Lower leg skin (tissue), 3 donors: ENCODE data around the gene FOXR1.

Experiments
- POLR2A ChIP-seq, 2 donors: fragments of 450-650 bp; IDR thresholded peaks; one replicate each; pipeline ENCODE4 v1.6.1; 2016 to 2017; ENCODE audit warnings: antibody characterized with exemption in 2 of 2, mild to moderate bottlenecking in 1 of 2, moderate library complexity in 1 of 2
- TF ChIP-seq, protein P1 (sequence below), 3 donors: fragments of 450-650 bp; IDR thresholded peaks; one replicate each; pipeline ENCODE4 v1.5.1; 2016; ENCODE audit warnings: antibody characterized with exemption in 3 of 3, mild to moderate bottlenecking in 3 of 3, moderate library complexity in 2 of 3

DNA sequence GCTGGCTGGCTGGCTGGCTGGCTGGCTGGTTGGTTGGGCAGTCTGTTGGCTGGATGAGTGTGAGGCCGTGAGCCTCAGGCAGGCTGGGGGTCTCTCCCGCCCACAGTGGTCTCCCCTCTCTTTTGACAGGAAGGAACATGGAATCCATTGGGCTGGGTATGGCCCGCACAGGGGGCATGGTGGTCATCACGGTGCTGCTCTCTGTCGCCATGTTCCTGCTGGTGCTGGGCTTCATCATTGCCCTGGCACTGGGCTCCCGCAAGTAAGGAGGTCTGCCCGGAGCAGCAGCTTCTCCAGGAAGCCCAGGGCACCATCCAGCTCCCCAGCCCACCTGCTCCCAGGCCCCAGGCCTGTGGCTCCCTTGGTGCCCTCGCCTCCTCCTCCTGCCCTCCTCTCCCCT lies 13.6 kb upstream of the FOXR1 start:
- TF ChIP-seq, protein P1, sequence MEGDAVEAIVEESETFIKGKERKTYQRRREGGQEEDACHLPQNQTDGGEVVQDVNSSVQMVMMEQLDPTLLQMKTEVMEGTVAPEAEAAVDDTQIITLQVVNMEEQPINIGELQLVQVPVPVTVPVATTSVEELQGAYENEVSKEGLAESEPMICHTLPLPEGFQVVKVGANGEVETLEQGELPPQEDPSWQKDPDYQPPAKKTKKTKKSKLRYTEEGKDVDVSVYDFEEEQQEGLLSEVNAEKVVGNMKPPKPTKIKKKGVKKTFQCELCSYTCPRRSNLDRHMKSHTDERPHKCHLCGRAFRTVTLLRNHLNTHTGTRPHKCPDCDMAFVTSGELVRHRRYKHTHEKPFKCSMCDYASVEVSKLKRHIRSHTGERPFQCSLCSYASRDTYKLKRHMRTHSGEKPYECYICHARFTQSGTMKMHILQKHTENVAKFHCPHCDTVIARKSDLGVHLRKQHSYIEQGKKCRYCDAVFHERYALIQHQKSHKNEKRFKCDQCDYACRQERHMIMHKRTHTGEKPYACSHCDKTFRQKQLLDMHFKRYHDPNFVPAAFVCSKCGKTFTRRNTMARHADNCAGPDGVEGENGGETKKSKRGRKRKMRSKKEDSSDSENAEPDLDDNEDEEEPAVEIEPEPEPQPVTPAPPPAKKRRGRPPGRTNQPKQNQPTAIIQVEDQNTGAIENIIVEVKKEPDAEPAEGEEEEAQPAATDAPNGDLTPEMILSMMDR (IDR thresholded peaks at IDR 0.05), result no peak
- TF ChIP-seq POLR2A (IDR thresholded peaks at IDR 0.05), result no peak
